HepG2 (cell line): ENCODE measurements around the gene ADPGK. TPM values are rescaled to one million over a fixed set of nuclear protein-coding genes. Genes with fewer than 3 reads are reported as not detected.
A peak's percentile ranks its signal among the peaks of the same experiment; 100 is the strongest.

ENCODE experiments used
- ATAC-seq: fragments of 200-7000 bp; cut with Tn5 transposase; 3 replicates; pipeline ENCODE4 v1.9.1; 2020; ENCODE audit warnings: mild to moderate bottlenecking, moderate library complexity
- BruUV-seq: library from RNA; stranded (reverse); fragments of 400-500 nt; replicated peaks from 2 replicates; lab custom pipeline; 2021; lab: Mats Ljungman, UMichigan
- CTCF ChIA-PET: fragments of 300-600 bp; formaldehyde crosslinking; extraction: SDS; loops from one replicate; lab custom pipeline; 2021; ENCODE audit warnings: low total read pairs, inconsistent platforms, low intra/inter-chr PET ratio; lab: Yijun Ruan, JAX
- POLR2A ChIA-PET: fragments of 350-600 bp; sonication (Branson Sonifier 250); formaldehyde crosslinking; loops from one replicate; lab custom pipeline; 2020; ENCODE audit warnings: antibody characterized with exemption, inconsistent platforms; lab: Yijun Ruan, JAX
- DNase-seq: peaks from one replicate; pipeline ENCODE4 v3.0.0-alpha.2; 2015; ENCODE audit warnings: low spot score
- FAIRE-seq: peaks from 3 replicates; lab custom pipeline; 2011; peaks lifted over from hg19 to GRCh38; lab: Jason Lieb, UNC
- H2AFZ ChIP-seq: one replicate; pipeline ENCODE4 v1.6.1; 2011; ENCODE audit warnings: low read length, inconsistent platforms
- H3K27ac ChIP-seq: fragments of 300-600 bp; 3 replicates; pipeline ENCODE4 v1.8.0; 2011; ENCODE audit warnings: mixed run types, mild to moderate bottlenecking, mixed read lengths, low read length, inconsistent platforms; ENCODE audit not compliant: insufficient read depth; ENCODE audit errors: extremely low read length
- H3K27me3 ChIP-seq, 2 experiments: fragments of 200-600 bp in 1 of 2; 2 replicates in 1 of 2; 3 replicates in 1 of 2; pipeline versions ENCODE4 v1.6.0 to v1.8.0; 2011; ENCODE audit warnings: low read length in 2 of 2, mild to moderate bottlenecking in 2 of 2, moderate library complexity in 2 of 2, inconsistent platforms in 1 of 2; ENCODE audit not compliant: insufficient read depth in 2 of 2, control insufficient read depth in 1 of 2
- H3K36me3 ChIP-seq, 2 experiments: fragments of 200-600 bp in 1 of 2; replicated peaks in 1 of 2; 2 replicates in 1 of 2; 3 replicates in 1 of 2; pipeline versions ENCODE4 v1.5.1 to v1.8.0; 2011; ENCODE audit warnings: low read length in 2 of 2, inconsistent platforms in 1 of 2; ENCODE audit not compliant: insufficient read depth in 2 of 2, control insufficient read depth in 1 of 2
- H3K4me1 ChIP-seq: 2 replicates; pipeline ENCODE4 v1.5.1; 2012; ENCODE audit warnings: low read length, inconsistent platforms; ENCODE audit not compliant: insufficient read depth
- H3K4me2 ChIP-seq: 2 replicates; pipeline ENCODE4 v1.6.0; 2011; ENCODE audit warnings: low read depth, low read length, inconsistent platforms
- H3K4me3 ChIP-seq, 3 experiments: fragments of 200-600 bp in 1 of 3; sonication (generic), shearing (Covaris generic) in 1 of 3; replicated peaks in 1 of 3; 2 replicates each; pipeline ENCODE4 v1.5.1; 2011 to 2016; ENCODE audit warnings: low read length in 3 of 3, inconsistent platforms in 2 of 3, low read depth in 2 of 3, mild to moderate bottlenecking in 2 of 3, control low read depth in 1 of 3, mixed read lengths in 1 of 3; ENCODE audit not compliant: insufficient read depth in 1 of 3
- H3K79me2 ChIP-seq: one replicate; pipeline ENCODE4 v1.6.1; 2011; ENCODE audit warnings: low read length, inconsistent platforms; ENCODE audit not compliant: insufficient read depth
- H3K9ac ChIP-seq: 2 replicates; pipeline ENCODE4 v1.6.0; 2011; ENCODE audit warnings: mild to moderate bottlenecking, low read depth, low read length, inconsistent platforms; ENCODE audit not compliant: insufficient read depth
- H3K9me3 ChIP-seq: 2 replicates; pipeline ENCODE4 v1.5.1; 2012; ENCODE audit warnings: mild to moderate bottlenecking, low read length
- H4K20me1 ChIP-seq: 2 replicates; pipeline ENCODE4 v1.6.0; 2011; ENCODE audit warnings: inconsistent platforms, mild to moderate bottlenecking, low read length, moderate library complexity; ENCODE audit not compliant: insufficient read depth
- AGO2 ChIP-seq: fragments of 200-400 bp; formaldehyde crosslinking; optimal IDR thresholded peaks from 2 replicates; pipeline ENCODE3; 2017; ENCODE audit warnings: mild to moderate bottlenecking, low read depth, low read length, moderate library complexity
- ATRX ChIP-seq: sonication (generic); formaldehyde crosslinking; IDR thresholded peaks from 2 replicates; pipeline ENCODE4 v1.4.0; 2020; ENCODE audit warnings: missing genetic modification reagents, borderline replicate concordance
- BCLAF1 ChIP-seq: fragments of 450-650 bp; IDR thresholded peaks from 2 replicates; pipeline ENCODE4 v1.6.1; 2017; ENCODE audit warnings: mild to moderate bottlenecking
- KLF13 ChIP-seq: sonication (generic); formaldehyde crosslinking; IDR thresholded peaks from 2 replicates; pipeline ENCODE4 v1.4.0; 2020; ENCODE audit warnings: mild to moderate bottlenecking, missing genetic modification reagents
- PRPF4 ChIP-seq: fragments of 200-400 bp; formaldehyde crosslinking; IDR thresholded peaks from 2 replicates; pipeline ENCODE4 v1.6.1; 2016; ENCODE audit warnings: low read length, low read depth; ENCODE audit not compliant: poor library complexity, severe bottlenecking
- SOX13 ChIP-seq, 3 experiments: fragments of 450-650 bp in 1 of 3; sonication (generic) in 1 of 3; formaldehyde crosslinking in 1 of 3; IDR thresholded peaks in 2 of 3; conservative IDR thresholded peaks in 1 of 3; 2 replicates each; pipeline versions ENCODE4 v1.5.0 to v1.6.1; 2016 to 2020; ENCODE audit warnings: antibody characterized with exemption in 1 of 3, mild to moderate bottlenecking in 1 of 3, missing compliant biosample characterization in 1 of 3, missing genetic modification reagents in 1 of 3, moderate library complexity in 1 of 3
- SOX5 ChIP-seq: IDR thresholded peaks from 2 replicates; pipeline ENCODE4 v1.6.1; 2016; ENCODE audit warnings: borderline replicate concordance
- TRIM22 ChIP-seq: fragments of 450-650 bp; IDR thresholded peaks from 2 replicates; pipeline ENCODE4 v1.6.1; 2017
- ZNF362 ChIP-seq: sonication (generic); formaldehyde crosslinking; IDR thresholded peaks from 2 replicates; pipeline ENCODE4 v1.4.0; 2020; ENCODE audit warnings: missing genetic modification reagents, mild to moderate bottlenecking, borderline replicate concordance
- ZNF558 ChIP-seq: sonication (generic); formaldehyde crosslinking; IDR thresholded peaks from 2 replicates; pipeline ENCODE4 v1.9.0; 2022; ENCODE audit warnings: mild to moderate bottlenecking, missing genetic modification reagents, borderline replicate concordance
- ZNF569 ChIP-seq: sonication (generic); formaldehyde crosslinking; IDR thresholded peaks from 2 replicates; pipeline ENCODE4 v1.5.0; 2020; ENCODE audit warnings: mild to moderate bottlenecking, missing genetic modification reagents, moderate library complexity, borderline replicate concordance
- ZNF615 ChIP-seq: sonication (generic); formaldehyde crosslinking; IDR thresholded peaks from 2 replicates; pipeline ENCODE4 v1.5.0; 2020; ENCODE audit warnings: mild to moderate bottlenecking, missing genetic modification reagents, borderline replicate concordance
- WGBS: methylation state at CpG from one replicate; pipeline ENCODE4 v1.1.6; 2017; ENCODE audit warnings: low lambda C conversion rate; 5-methylcytosine and 5-hydroxymethylcytosine counted together
- in situ Hi-C: cut with HindIII; loops from 2 replicates; pipeline ENCODE4 v1.10.0; 2017; ENCODE audit warnings: low pct_unique_long_range_greater_than_20kb; ENCODE audit not compliant: extremely low pct_ligation_motif_present
- intact Hi-C: fragments of 100-400 bp; cut with micrococcal nuclease; formaldehyde crosslinking; loops from one replicate; pipeline ENCODE4 v1.10.0; 2022; ENCODE audit not compliant: unreplicated experiment
- polyA plus RNA-seq, 8 experiments: library from polyadenylated mRNA; depleted of rRNA in 3 of 8; stranded (reverse) in 7 of 8; unstranded in 1 of 8; fragments of >200 nt; fragmentation: Illumina TruSeq in 4 of 8; extraction: Trizol in 4 of 8; gene quantifications; 2 replicates each; pipeline versions ENCODE4 v1.2.1 to v1.2.3, GENCODE V29; 2011 to 2016; ENCODE audit warnings: low read depth in 4 of 8, missing spikeins in 1 of 8, mixed read lengths in 1 of 8; ENCODE audit not compliant: insufficient read depth in 1 of 8
- total RNA-seq, 5 experiments: library from RNA; depleted of rRNA; stranded (reverse); fragments of >200 nt; fragmentation: Illumina TruSeq; extraction: Trizol; gene quantifications; 2 replicates each; pipeline ENCODE4 v1.2.3, GENCODE V29; 2016; ENCODE audit warnings: low read depth in 1 of 5
- TF ChIP-seq, protein P1 (sequence below): sonication (generic); formaldehyde crosslinking; IDR thresholded peaks from 2 replicates; pipeline ENCODE4 v1.9.0; 2022; ENCODE audit warnings: low read depth, missing genetic modification reagents

ADPGK gene
- total and polyA plus RNA-seq, 2 of the 13 experiments (the other 11 are each of a cell fraction or from before 2014, with no cell fraction given), result 61.6 to 67.5 TPM

DNA sequence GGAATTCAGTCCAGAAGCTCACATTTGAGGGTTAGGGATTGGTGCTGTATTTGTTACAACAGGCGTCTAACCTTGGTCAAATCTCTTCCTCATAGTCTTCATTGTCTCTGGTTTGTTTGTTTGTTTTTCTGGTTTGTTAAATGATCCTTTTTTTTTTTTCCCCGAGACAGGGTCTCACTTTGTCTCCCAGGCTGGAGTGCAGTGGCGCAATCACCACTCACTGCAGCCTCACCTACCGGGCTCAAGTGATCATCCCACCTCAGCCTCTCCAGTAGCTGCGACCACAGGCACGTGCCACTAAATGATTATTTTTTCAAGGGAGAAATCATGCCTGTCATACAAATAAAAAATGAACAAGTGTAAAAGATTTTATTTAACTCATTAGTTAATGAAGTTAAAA, 14.3 kb upstream of the ADPGK start:
- FAIRE-seq (no peak), ATAC-seq (peak; percentile 26; the same call in 1 of the 3 replicates), DNase-seq (peak; percentile 41)
- Histone ChIP-seq H3K36me3 (no peaks in the 10 kb centered on the region), H3K9ac (no peak overlapping the region), H3K27ac (no peak overlapping the region), H3K27me3 (peaks cover 1 to 14% of the 10 kb centered on the region in 2 experiments; a peak in 4 of 5 replicates), H3K9me3 (no peaks in the 10 kb centered on the region), H3K4me2 (peak overlapping the region; percentile 88), H3K4me3 (peak overlapping the region in 1 of 3 experiments; percentile 23; a peak in 2 of 6 replicates), H3K79me2 (no peaks in the 10 kb centered on the region), H4K20me1 (no peaks in the 10 kb centered on the region), H3K4me1 (peaks cover 10% of the 10 kb centered on the region; the same call in 1 of the 2 replicates), H2AFZ (no peak overlapping the region)
- BruUV-seq, result no TSS peak
- in situ Hi-C loops, result loop anchor here (5.0 kb wide), 2 partner anchors 49 to 284 kb away; no protein-coding TSS in a partner anchor
- 1% methylated on average over 6 of the region's 6 CpGs for WGBS
- ChIA-PET CTCF (interaction anchor here (1.5 kb wide), 1 partner anchor 76 kb away, joined by 4 read pairs; no protein-coding TSS in a partner anchor), POLR2A (no interaction called here)
- intact Hi-C loops, result loop anchor here (1.0 to 10.0 kb wide), 2 partner anchors 283 to 447 kb away; no protein-coding TSS in a partner anchor
- TF ChIP-seq, protein P1, sequence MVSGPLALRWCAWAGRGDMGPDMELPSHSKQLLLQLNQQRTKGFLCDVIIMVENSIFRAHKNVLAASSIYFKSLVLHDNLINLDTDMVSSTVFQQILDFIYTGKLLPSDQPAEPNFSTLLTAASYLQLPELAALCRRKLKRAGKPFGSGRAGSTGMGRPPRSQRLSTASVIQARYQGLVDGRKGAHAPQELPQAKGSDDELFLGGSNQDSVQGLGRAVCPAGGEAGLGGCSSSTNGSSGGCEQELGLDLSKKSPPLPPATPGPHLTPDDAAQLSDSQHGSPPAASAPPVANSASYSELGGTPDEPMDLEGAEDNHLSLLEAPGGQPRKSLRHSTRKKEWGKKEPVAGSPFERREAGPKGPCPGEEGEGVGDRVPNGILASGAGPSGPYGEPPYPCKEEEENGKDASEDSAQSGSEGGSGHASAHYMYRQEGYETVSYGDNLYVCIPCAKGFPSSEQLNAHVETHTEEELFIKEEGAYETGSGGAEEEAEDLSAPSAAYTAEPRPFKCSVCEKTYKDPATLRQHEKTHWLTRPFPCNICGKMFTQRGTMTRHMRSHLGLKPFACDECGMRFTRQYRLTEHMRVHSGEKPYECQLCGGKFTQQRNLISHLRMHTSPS (CRISPR knock-in tag), result no peak
- no peak for TF ChIP-seq PRPF4
- no peak for TF ChIP-seq ZNF615 (CRISPR knock-in tag)
- TF ChIP-seq SOX13 (IDR thresholded peaks at IDR 0.05), result 0 out of 2 replicates have a peak, but pooled peaks have one; percentile 27
- peak in 1 of 2 experiments; percentile 77; a peak in 2 of 4 replicates for TF ChIP-seq SOX13 (CRISPR knock-in tag; conservative IDR thresholded peaks at IDR 0.05 in 1 of 2, IDR thresholded peaks at IDR 0.05 in 1 of 2)
- no peak for TF ChIP-seq ZNF558 (CRISPR knock-in tag)
- TF ChIP-seq KLF13 (CRISPR knock-in tag), result no peak
- no peak for TF ChIP-seq BCLAF1
- no peak for TF ChIP-seq TRIM22
- TF ChIP-seq ZNF362 (CRISPR knock-in tag), result peak; percentile 69
- no peak for TF ChIP-seq AGO2
- peak; percentile 71 for TF ChIP-seq SOX5 (CRISPR knock-in tag)
- TF ChIP-seq ATRX (CRISPR knock-in tag), result no peak
- TF ChIP-seq ZNF569 (CRISPR knock-in tag), result no peak
